SU-DHL-6 (cell line): ENCODE data around the gene FOXP4.

Source experiments
- EZH2phosphoT487 ChIP-seq: fragments of 200-600 bp; sonication (generic), shearing (Covaris generic); conservative IDR thresholded peaks from 2 replicates; pipeline ENCODE4 v1.6.1; 2018; ENCODE audit warnings: mild to moderate bottlenecking, antibody characterized with exemption, low read length, moderate library complexity, mixed read lengths
- TF ChIP-seq, protein P1 (sequence below): fragments of 200-600 bp; sonication (generic); IDR thresholded peaks from one replicate; pipeline ENCODE4 v1.5.1; 2017; ENCODE audit warnings: antibody characterized with exemption, mild to moderate bottlenecking, low read length, moderate library complexity; ENCODE audit not compliant: insufficient read depth, poor library complexity, severe bottlenecking

GRCh38 chr6:41587131-41587879 lies 41.1 kb downstream of the FOXP4 start:
- TF ChIP-seq, protein P1, sequence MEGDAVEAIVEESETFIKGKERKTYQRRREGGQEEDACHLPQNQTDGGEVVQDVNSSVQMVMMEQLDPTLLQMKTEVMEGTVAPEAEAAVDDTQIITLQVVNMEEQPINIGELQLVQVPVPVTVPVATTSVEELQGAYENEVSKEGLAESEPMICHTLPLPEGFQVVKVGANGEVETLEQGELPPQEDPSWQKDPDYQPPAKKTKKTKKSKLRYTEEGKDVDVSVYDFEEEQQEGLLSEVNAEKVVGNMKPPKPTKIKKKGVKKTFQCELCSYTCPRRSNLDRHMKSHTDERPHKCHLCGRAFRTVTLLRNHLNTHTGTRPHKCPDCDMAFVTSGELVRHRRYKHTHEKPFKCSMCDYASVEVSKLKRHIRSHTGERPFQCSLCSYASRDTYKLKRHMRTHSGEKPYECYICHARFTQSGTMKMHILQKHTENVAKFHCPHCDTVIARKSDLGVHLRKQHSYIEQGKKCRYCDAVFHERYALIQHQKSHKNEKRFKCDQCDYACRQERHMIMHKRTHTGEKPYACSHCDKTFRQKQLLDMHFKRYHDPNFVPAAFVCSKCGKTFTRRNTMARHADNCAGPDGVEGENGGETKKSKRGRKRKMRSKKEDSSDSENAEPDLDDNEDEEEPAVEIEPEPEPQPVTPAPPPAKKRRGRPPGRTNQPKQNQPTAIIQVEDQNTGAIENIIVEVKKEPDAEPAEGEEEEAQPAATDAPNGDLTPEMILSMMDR = no peak
- TF ChIP-seq EZH2phosphoT487 = no peak
